ENCODE measurements around the gene DDX54.
"Not testable (repeated sequence)": the region's sequence is repeated elsewhere in the genome, so short reads cannot be mapped to it uniquely, and the experiment has no call there.

Gene DDX54

DNA sequence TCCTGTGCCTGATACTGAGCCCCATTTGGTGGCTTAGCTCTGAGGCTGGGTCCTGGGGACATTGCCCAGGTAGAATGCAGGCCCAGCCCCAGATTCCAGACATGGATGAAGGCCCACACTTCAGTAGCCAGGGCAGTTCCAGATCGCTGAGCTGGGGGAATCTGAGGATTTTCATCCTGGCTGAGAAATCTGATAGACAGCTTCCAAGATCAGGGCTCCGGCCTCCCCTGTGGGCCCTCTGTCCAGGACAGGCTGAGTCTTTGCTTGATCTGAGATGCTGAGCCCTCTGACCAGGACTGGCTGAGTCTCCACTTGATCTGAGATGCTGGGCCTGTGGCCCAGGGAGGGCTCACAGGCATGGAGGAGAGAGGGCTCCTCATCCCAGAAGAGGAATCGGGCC is 46.5 kb downstream of the DDX54 start:
- no peak for DNase-seq

DNA sequence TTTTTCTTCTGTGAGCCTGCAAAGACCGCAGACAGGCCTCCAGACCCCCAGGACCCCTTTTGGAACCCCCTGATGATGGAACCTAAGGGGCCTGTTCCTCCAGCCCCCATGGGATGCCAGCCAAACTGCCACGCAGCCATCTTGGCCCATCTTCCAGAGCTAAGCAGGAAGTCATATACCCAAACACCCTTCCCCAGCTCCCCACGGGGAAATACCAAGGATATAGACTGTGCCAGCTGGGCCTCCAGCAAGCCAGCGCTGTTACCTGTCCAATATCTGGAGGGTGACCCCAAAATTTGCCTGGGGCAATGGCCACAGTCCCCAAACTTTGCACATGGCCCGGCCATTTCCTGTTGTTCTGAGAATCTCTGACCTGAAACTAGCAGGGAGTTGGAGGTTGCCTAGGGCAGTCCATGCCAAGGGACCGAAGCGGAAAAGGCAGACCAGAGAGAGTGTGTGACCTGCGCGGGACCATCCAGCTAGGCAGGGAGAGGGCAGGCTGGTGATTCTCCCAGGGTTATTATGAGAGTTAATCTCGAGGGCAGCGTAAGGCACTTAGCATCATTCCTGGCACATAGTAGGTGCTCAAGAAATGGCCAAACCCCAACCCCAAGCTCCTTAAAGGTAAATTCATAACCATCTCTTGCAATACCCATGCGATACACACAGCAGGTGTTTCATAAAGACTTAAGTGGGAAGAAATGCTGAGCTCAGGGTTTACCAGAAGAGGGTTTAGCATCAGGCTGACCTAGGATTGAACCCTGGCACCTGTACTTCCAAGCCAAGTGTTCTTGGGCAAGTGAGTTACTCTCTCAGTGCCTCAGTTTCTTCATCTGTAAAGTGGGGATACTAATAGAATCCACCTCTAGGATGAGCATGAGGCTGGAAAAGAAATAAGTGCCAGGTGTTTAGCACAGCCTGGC is 47.2 kb downstream of the DDX54 start:
- DNase-seq, result no peak

DNA sequence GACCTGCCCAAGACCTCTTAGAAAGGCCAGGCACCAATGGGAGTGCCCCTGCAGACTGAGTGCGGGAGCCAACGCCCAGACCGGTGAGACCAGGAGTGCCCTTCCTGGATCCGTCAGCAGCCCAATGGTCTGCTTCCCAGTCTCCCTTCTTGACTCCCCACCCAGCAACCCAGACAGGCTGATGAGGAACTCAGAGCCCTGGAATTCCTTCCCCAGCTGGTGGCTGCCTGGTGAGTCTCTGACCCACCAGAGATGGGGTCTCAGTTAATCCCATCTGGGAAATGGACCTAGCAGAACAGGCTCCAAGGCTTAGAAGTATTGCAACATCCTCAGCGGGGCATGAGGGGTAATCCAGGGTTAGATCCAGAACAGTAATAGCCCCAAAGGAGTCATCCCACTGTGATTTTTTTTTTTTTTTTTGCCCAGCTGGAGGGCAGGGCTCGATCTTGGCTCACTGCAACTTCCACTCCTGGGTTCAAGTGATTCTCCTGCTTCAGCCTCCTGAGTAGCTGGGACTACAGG is 48.2 kb downstream of the DDX54 start:
- DNase-seq, result no peak

DNA sequence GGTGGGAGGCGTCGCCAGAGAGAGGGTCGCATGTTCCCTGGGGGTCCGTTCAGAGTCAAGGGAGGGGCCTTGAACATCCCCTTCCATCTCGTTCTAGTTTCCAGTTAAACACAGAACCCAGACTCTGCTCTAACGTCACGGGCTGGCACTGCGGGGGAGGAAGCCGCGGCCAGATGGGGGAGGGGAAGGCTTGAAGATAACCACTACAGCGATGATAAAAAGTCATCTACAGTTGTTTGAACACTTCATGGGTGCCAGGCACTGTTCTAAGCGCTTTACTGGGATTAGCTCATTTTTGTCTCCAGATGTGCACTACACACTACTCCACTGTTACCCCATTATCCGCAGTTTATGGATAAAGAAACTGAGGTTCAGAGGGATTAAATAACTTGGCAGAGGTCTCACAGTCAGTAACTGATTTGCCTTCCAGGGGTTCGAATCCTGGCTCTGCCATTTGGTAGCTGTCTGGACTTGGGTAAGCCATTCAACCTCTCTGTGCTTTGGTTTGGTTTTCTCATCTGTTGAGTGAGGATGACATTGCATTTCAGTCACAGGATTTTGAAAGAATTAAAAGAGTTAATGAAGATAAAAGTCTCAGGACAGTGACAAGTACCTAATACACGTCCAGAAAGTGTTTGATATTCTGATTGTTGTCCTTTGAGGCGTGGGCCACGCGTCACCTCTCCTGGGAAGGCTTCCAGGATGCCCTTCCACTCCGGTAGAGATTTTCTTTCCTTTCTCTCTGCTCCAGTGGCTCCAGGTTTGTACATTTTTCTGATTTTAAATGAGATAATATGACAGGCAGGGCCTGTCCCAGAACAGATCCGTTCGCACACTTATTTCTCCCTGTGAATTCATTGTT is 48.9 kb downstream of the DDX54 start:
- peak; percentile 51 for DNase-seq

DNA sequence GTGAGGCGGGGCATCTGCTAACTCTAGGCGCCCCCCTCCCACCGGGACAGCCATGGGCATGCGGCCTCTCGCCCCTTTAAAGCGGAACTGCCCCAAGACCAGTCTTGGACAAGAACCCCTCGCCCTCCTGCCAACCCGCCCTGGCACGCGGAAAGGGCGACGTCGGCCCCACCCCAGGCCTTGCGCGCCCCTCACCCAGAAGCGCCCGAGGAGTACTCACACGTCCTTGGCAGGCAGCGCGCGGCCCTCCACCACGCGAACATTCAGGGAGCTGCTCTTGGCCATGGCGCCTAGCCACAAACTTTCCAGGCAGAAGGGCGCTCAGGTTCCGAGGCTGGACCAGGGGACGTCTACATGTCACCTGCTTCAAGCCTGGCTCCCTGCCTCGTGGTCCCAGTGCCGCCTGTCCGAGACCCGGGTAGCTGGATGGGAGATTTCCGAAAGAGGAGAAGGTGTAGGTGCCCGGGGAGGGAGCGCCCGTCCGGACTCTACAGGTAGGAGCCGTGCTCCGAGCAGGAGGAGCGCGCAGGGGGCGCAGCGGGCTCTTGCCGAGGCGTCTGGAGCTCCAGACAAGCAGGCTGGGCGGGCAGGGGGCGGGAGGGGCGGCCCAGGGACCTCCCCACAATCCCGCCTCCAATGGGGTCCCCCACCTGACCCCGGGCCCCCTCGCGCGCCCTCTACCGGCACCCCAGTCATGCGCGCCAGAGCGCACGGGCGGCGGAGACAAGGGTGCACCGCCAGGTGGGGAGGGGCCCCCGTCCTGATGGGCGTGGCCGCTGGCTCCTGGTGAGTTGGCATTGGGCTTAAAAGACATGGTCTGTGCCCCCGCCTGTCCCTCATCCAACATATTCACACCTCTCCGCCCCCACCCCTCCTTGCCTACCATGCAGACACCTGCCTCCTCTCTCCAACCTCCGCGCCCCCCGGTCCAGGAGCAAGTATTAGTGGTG is 49.8 kb downstream of the DDX54 start, which contains the start of gene RASAL1:
Gene RASAL1, minus strand, starts transcription at position 584 of the 950 bp plus-strand sequence. Its CDS starts 299 bp downstream, at position 285.
- peak; percentile 61 for DNase-seq

DNA sequence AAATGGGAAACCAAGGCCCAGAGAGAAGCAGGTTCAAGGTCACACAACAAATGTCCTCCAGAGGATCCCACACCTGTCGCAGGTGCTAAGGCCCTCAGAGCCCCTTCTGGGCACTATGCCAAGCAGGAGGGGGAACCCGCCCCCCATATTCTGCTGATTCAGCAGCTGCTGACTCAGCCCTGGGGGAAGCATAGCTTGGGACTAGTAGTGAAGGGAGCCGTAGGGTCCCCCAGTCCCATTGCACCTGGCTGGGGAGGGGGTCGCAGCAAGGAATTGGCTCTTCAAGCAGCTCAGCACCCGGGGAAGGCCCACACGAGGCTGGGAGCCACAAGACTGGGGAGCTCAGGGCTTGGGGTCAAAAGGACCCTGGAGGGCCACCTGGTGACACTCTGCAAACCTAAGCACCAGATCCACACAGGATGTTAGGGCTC is 50.7 kb downstream of the DDX54 start:
- no peak for DNase-seq

GRCh38 chr12:113134071-113134470 is 51.2 kb downstream of the DDX54 start:
- no peak for DNase-seq

GRCh38 chr12:113133666-113134065 is 51.6 kb downstream of the DDX54 start:
- no peak for DNase-seq

DNA sequence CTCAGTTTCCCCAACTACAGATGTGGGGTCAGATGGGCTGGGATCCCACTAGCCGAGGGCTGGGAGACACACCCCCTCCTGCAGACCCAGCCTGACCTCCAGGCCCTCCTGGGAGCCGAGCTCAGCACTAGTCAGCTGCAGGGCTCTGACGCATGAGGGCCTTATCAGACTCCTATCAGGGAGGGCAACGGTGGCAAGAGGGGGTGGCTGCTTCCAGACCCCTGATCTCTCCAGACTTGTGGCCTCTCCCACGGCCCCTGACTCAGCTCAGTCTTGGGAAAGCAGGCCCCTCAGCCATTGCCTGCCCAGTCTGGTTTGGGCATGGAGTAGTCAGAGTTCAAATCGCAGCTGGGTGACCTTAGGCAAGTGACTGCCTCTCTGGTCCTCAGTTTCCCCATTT is 52.2 kb downstream of the DDX54 start:
- DNase-seq, result no peak

DNA sequence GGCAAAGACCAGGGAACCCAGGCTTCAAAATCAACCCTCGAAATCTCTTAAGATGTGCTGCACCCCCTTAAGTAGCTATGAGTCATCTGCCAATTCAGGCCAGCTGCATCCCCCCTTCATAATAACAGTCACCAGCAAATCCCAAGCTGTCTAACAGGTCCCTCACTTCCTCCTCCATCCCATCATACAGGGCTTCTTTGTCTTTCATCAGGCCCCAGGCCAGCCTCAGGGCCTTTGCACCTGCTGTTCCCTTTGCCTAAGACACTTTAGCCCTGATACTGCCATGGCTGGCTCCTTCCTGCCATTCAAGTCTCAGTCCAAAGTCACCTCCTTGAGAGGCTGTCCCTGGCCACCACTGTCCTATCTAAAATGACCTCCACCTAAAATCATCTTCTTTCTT is 53.7 kb downstream of the DDX54 start:
- DNase-seq, result no peak

DNA sequence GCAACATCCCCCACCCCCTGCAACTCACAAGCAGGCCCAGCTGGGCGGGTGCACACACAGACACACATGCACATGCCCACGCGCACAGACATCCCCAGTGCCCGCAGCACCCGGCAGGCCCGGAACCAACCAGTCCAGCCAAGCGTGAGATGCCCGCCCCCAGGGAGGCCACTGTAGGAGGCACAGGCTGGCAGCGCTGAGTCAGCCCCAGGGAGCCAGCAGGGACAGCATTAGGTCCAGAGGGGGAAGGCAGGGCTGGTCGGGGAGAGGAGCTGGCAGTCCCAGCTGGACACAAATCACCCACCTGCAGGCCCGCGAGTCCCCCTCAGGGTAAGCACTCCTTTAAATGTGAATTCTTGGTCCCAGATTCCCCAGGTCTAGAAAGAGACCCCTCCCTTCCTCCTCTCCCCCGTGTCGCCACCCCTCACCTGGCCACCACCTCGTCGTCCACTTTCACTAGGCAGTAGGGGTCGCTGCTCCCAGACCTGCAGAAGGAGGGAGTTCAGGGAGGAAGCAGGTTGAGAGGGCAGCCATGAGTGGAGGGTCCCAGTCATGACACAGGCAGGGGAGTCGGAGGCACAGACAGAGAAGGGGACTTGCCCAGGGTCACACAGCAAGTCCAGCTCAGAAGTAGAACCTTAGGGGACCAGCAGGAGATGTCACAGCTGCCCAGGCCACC is 54.7 kb downstream of the DDX54 start:
- no peak for DNase-seq

GRCh38 chr12:113129664-113130456 is 55.4 kb downstream of the DDX54 start:
- DNase-seq, result no peak

DNA sequence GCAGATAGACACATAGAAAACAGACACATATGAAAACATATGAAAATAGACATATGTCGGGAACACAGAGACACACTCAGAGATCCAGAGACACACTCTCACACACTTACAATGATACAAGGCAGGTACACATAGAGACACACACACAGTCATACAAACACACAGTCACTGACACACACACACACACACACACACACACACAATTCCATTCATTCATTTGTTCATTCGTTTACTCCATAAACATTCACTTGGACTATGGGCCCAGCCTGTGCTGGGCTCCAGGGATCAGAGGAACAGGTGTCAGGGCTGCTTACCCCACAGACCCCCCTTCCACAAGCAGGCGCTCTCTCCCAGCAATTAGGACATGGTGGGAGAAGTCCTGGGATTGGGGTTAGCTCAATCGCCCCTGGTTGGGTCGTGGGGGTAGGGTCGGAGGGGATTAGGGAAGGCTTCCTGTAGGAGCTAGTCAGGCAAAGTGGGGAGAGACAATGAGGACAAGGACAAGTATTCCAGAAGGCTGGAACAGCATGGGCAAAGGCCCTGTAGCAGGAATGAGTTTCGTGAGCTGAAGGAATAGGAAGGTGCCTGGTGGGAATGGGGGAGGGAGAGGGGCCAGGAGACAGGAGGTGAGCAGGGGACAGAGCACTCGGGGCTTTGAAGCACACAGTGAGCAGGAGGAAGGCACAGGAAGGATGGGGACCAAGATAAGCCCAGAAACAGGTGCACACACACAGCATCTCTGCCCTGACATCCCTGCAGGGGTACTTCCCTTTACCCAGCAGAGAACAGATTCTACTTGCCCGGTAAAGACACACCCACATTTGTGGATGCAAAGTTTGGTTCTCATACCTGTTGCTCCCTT is 56.2 kb downstream of the DDX54 start:
- no peak for DNase-seq

DNA sequence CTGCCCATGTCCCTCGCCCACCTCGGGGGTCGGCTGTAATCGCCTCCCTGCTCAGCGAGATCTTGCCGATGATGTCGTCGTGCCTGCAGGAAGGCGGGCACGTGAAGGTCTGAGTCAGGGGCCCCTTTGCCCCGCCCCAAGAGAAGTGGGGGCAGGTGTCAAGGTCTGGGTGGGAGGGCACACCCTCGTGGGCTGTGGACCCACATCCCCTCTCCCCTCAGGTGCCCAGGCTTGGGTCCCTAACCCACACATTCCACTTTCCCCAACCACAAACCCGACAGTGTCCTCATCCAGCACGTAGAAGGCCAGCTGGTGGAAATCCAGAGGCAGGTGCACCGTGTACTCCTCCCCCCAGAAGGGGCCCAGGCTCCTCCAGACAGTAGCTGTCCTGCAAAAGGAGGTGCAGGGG is 57.5 kb downstream of the DDX54 start:
- DNase-seq, result no peak

DNA sequence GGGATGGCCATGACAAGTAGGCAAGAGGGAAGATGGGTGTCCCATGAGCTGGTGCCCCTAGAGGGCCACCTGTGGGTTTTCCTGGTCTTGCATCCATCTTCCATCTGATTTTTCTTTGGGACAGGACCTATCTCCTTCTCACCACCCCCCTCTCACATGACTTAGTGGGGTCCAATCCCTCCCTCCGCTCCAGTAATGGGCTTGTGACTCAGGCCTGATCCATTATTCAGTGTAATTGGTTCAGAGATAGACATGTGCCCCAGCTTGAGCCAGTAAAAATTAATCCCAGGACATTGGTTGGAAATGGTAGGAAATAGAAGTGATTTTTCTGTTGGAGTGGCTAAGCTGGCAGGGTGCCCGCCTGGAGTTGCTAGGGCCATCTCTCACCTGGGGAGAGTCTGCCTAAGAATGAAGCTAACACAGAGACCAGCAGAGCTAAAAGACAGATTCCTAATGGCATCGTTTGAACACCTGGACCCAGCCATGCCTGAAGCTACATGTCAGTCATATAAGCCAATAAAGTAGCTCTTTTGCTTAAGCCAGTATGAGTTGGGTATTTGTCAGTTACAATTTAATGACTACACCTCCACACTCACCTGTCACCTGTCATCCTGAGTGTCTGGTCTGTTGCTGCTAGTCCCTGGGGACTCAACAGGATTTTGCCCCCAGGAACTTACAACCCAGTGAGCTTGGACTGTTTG is 64.5 kb downstream of the DDX54 start:
- no peak for DNase-seq

DNA sequence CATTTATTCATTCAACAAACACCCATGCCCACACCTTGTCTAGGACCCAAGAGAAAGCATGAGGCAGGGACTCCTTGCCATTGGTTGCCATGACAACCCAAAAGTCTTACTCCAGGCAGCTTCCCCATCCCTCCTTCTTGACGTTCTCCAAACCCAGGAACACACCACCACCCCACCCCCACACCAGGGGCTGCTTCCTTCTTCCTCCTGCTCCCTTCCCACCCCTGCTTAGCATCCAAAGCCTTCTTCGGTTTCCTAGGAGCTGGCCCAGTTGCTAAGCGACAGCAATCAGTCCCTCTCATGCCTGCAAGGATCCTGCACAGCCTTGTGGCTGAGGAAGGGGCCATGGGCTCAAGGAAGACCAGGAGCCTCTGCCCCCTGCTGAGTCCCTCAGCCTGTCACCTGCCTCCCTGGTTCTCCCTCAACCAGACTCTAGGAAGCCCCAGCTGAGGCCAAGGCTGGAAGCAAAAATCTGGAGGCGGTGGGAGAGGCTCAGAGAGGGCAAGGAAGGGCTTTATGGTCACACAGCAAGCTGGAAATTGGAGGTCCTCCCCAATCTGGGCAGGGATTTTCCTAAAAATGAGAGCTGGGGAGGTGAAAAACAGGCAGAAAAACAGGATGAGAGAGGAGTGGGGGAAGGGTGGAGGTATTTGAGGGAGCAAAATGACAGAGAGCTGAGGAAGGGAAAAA is 65.2 kb downstream of the DDX54 start:
- no peak for DNase-seq

GRCh38 chr12:113118142-113118541 is 67.1 kb downstream of the DDX54 start:
- no peak for DNase-seq

GRCh38 chr12:113117684-113118083 is 67.6 kb downstream of the DDX54 start:
- not testable (repeated sequence) for DNase-seq
